OCI-LY3 (cell line): ENCODE results near the gene ACTRT2.

ENCODE experiments used
- H2AFZ ChIP-seq: fragments of 200-600, 300-600 bp; shearing (Covaris generic); 2 replicates; pipeline ENCODE4 v1.6.0; 2014; ENCODE audit warnings: antibody characterized with exemption, low read depth, low read length
- H3K27ac ChIP-seq: fragments of 200-600, 300-600 bp; sonication (generic); 2 replicates; pipeline ENCODE4 v1.5.1; 2014; ENCODE audit warnings: mild to moderate bottlenecking, low read length, moderate library complexity, mixed read lengths
- H3K27me3 ChIP-seq: fragments of 200-600, 300-600 bp; sonication (generic); 2 replicates; pipeline ENCODE4 v1.6.1; 2014; ENCODE audit warnings: low read depth, low read length, mixed read lengths
- H3K36me3 ChIP-seq: fragments of 200-600, 300-600 bp; sonication (generic); replicated peaks from 2 replicates; pipeline ENCODE3; 2014; ENCODE audit warnings: low read depth, low read length, mixed read lengths
- H3K4me1 ChIP-seq: fragments of 300-600, 200-600 bp; sonication (generic); 2 replicates; pipeline ENCODE4 v1.6.1; 2014; ENCODE audit warnings: low read length, mixed read lengths
- H3K4me2 ChIP-seq: fragments of 200-600, 300-600 bp; sonication (generic); 2 replicates; pipeline ENCODE4 v1.6.1; 2014; ENCODE audit warnings: low read length, mixed read lengths
- H3K4me3 ChIP-seq: fragments of 300-600, 200-600 bp; sonication (generic); 2 replicates; pipeline ENCODE4 v1.5.1; 2014; ENCODE audit warnings: antibody characterized with exemption, mild to moderate bottlenecking, low read length, moderate library complexity
- H3K79me2 ChIP-seq: fragments of 300-600, 200-600 bp; shearing (Covaris generic); 2 replicates; pipeline ENCODE4 v1.6.1; 2014; ENCODE audit warnings: mild to moderate bottlenecking, low read length, mixed read lengths
- H3K9ac ChIP-seq: fragments of 300-600, 200-600 bp; shearing (Covaris generic); 2 replicates; pipeline ENCODE4 v1.6.0; 2014; ENCODE audit warnings: mild to moderate bottlenecking, low read length, moderate library complexity
- H3K9me3 ChIP-seq: fragments of 200-600, 300-600 bp; shearing (Covaris generic); 2 replicates; pipeline ENCODE4 v1.6.1; 2014; ENCODE audit warnings: low read length, mixed read lengths; ENCODE audit not compliant: insufficient read depth
- H4K20me1 ChIP-seq: fragments of 200-600, 300-600 bp; sonication (generic); 2 replicates; pipeline ENCODE4 v1.6.1; 2016; ENCODE audit warnings: low read length, mixed read lengths; ENCODE audit not compliant: insufficient read depth
- EZH2phosphoT487 ChIP-seq: fragments of 200-600 bp; shearing (Covaris generic); IDR thresholded peaks from 2 replicates; pipeline ENCODE4 v1.6.1; 2018; ENCODE audit warnings: antibody characterized with exemption, mixed run types, low read depth
- TF ChIP-seq, protein P1 (sequence below): fragments of 200-600, 300-600 bp; sonication (generic); IDR thresholded peaks from 2 replicates; pipeline ENCODE4 v1.5.1; 2014; ENCODE audit warnings: antibody characterized with exemption, low read length, low read depth

The ACTRT2 gene

DNA sequence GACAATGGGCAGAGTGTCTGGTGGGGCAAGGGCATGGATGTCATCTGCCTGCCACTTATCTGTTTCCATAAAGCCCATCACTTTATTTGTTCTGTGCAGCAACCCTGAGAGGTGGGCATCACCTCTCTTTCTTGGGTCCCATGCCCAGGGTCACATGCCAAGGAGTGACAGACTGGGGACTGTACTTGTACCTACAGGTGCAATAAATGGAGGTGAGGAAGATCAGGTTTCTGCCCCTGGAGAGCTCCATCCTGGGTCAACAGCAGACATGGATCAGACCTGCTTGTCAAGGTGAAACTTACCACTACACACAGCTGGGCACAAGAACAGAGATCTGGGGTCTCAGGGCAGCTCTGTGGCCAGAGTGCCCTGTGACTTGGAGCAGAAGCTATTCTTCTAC lies 29.3 kb downstream of the ACTRT2 start:
- no peak overlapping the region for H2AFZ ChIP-seq
- no peaks in the 10 kb centered on the region for H3K9me3 ChIP-seq
- H4K20me1 ChIP-seq, result no peaks in the 10 kb centered on the region
- no peak overlapping the region for H3K27ac ChIP-seq
- H3K79me2 ChIP-seq, result no peaks in the 10 kb centered on the region
- no peaks in the 10 kb centered on the region for H3K27me3 ChIP-seq
- no peak overlapping the region for H3K4me2 ChIP-seq
- no peak overlapping the region for H3K9ac ChIP-seq
- no peaks in the 10 kb centered on the region for H3K36me3 ChIP-seq
- no peaks in the 10 kb centered on the region for H3K4me1 ChIP-seq
- H3K4me3 ChIP-seq, result no peak overlapping the region
- TF ChIP-seq EZH2phosphoT487, result no peak
- TF ChIP-seq, protein P1, sequence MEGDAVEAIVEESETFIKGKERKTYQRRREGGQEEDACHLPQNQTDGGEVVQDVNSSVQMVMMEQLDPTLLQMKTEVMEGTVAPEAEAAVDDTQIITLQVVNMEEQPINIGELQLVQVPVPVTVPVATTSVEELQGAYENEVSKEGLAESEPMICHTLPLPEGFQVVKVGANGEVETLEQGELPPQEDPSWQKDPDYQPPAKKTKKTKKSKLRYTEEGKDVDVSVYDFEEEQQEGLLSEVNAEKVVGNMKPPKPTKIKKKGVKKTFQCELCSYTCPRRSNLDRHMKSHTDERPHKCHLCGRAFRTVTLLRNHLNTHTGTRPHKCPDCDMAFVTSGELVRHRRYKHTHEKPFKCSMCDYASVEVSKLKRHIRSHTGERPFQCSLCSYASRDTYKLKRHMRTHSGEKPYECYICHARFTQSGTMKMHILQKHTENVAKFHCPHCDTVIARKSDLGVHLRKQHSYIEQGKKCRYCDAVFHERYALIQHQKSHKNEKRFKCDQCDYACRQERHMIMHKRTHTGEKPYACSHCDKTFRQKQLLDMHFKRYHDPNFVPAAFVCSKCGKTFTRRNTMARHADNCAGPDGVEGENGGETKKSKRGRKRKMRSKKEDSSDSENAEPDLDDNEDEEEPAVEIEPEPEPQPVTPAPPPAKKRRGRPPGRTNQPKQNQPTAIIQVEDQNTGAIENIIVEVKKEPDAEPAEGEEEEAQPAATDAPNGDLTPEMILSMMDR, result no peak

DNA sequence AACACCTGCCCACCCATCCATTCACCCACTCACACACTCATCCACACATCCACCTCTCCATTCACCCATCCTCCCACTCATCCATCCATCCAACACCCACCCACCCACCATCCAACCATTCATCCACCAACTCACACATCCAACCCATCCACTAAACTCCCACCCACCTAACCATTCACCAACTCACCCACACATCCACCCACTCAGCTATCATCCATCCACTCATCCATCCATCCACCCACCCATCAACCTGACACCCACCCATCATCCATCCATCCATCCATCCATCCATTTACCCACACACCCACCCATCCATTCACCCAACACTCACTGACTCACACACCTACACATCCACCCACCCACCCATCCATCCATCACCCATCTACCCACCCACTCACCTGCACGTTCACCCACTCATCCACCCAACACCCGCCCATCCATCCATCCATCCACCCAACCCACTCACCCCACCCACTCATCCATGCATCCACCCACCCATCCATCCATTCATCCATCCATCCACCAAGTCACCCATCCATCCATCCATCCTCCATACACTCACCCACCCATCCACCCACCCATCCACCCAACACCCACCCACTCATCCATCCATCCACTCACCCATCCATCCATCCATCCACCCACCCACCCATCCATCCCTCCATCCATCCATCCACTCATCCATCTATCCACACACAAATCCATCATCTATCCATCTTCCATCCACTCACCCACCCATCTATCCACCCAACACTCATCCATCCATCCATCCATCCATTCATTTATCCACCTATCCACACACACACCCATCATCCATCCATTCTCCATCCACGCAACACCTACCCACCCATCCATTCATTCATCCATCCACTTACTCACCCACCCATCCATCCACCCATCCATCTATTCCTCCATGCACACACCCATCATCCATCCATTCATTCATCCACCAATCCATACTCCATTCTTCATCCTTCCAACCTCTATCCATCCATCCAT lies 30.3 kb downstream of the ACTRT2 start:
- Histone ChIP-seq H3K9me3 (no peaks in the 10 kb centered on the region), H3K79me2 (no peaks in the 10 kb centered on the region), H4K20me1 (no peaks in the 10 kb centered on the region), H3K4me3 (no peak overlapping the region), H3K27me3 (no peaks in the 10 kb centered on the region), H3K4me2 (no peak overlapping the region), H3K9ac (no peak overlapping the region), H2AFZ (no peak overlapping the region), H3K36me3 (no peaks in the 10 kb centered on the region), H3K27ac (no peak overlapping the region), H3K4me1 (no peaks in the 10 kb centered on the region)
- TF ChIP-seq EZH2phosphoT487, result no peak

DNA sequence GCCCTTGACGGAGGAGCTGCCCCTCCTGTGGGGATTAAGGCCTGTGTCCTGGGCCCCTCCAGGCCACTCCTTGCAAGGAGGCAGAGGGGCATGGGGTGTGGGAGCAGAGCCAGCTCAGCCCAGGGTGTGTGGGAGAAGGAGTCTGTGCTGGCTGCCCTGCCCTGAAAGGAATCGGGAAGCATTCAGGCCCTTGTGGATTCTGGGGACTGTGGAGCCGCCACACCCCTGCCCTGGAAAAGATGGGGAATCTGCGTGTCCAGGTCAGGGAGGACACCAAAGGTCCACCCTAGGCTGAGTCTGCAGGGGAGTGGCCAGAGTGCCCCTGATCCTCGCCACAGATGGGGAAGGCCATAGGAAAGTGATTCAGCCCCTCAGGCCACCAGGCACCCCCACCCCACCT lies 31.2 kb downstream of the ACTRT2 start:
- Histone ChIP-seq H3K9ac (no peak overlapping the region), H3K79me2 (no peaks in the 10 kb centered on the region), H3K36me3 (no peaks in the 10 kb centered on the region), H2AFZ (no peak overlapping the region), H4K20me1 (no peaks in the 10 kb centered on the region), H3K9me3 (no peaks in the 10 kb centered on the region), H3K4me2 (no peak overlapping the region), H3K27ac (no peak overlapping the region), H3K4me3 (no peak overlapping the region), H3K4me1 (no peaks in the 10 kb centered on the region), H3K27me3 (no peaks in the 10 kb centered on the region)
- TF ChIP-seq EZH2phosphoT487, result no peak
- TF ChIP-seq, protein P1, result no peak

DNA sequence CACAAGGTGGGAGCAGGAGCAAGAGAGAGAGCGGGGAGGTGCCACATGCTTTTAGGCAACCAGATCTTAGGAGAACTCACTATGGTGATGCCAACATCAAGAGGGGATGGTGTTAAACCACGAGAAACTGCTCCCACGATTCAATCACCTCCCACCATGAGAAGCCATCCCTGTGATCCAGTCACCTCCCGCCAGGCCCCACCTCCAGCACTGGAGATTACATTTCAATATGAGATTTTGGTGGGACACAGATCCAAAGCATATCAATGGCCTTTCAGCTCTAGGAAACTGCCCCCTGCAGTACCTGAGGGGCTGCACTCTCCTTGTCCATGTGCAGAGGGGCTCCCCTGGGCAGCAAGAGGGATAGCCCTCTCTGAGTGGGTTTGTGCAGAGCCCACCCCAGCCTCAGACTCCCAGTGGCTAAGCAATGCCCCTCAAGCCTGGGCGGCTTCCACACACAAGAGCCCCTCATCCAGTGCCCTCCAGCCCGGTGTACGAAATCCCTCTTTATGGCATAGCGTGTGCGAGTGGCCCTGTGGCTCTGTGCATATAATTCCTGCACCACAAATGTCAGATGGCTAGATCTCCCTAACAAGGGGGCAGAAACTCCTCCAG lies 32.2 kb downstream of the ACTRT2 start:
- H3K27ac ChIP-seq, result no peak overlapping the region
- H2AFZ ChIP-seq, result no peak overlapping the region
- H3K36me3 ChIP-seq, result no peaks in the 10 kb centered on the region
- no peaks in the 10 kb centered on the region for H3K27me3 ChIP-seq
- TF ChIP-seq, protein P1, result no peak
- no peak for TF ChIP-seq EZH2phosphoT487
- no peaks in the 10 kb centered on the region for H3K9me3 ChIP-seq
- no peak overlapping the region for H3K4me2 ChIP-seq
- H3K4me3 ChIP-seq, result no peak overlapping the region
- H3K4me1 ChIP-seq, result no peaks in the 10 kb centered on the region
- no peaks in the 10 kb centered on the region for H4K20me1 ChIP-seq
- no peaks in the 10 kb centered on the region for H3K79me2 ChIP-seq
- H3K9ac ChIP-seq, result no peak overlapping the region
